GM23338 (cell line): ENCODE data around the gene TIMM44. TPM values are rescaled to one million over a fixed set of nuclear protein-coding genes. Genes with fewer than 3 reads are reported as not detected.

Experiments used
- ATAC-seq: fragments of 200-7000 bp; cut with Tn5 transposase; 3 replicates; pipeline ENCODE4 v1.9.1; 2020
- DNase-seq: peaks from one replicate; pipeline ENCODE4 v3.0.0-alpha.2; 2015; ENCODE audit warnings: low spot score
- H2AFZ ChIP-seq: fragments of 200-600 bp; sonication (generic); 2 replicates; pipeline ENCODE4 v1.8.0; 2016; ENCODE audit warnings: antibody characterized with exemption, mild to moderate bottlenecking, moderate library complexity
- H3F3A ChIP-seq: fragments of 200-600 bp; sonication (generic); replicated peaks from 2 replicates; pipeline ENCODE4 v1.8.0; 2017; ENCODE audit warnings: antibody characterized with exemption, mixed run types, low read depth
- H3K27ac ChIP-seq: fragments of 200-600 bp; sonication (generic); 2 replicates; pipeline ENCODE4 v1.6.1; 2016; ENCODE audit warnings: low read depth
- H3K27me3 ChIP-seq: fragments of 200-600 bp; sonication (generic); 2 replicates; pipeline ENCODE4 v1.8.0; 2016; ENCODE audit warnings: mild to moderate bottlenecking, mixed run types, moderate library complexity; ENCODE audit not compliant: insufficient read depth
- H3K36me3 ChIP-seq: fragments of 200-600 bp; sonication (generic); 2 replicates; pipeline ENCODE4 v1.8.0; 2016; ENCODE audit warnings: mild to moderate bottlenecking; ENCODE audit not compliant: insufficient read depth
- H3K4me1 ChIP-seq: fragments of 200-600 bp; sonication (generic); 2 replicates; pipeline ENCODE4 v1.8.0; 2016; ENCODE audit warnings: mild to moderate bottlenecking, moderate library complexity; ENCODE audit not compliant: insufficient read depth
- H3K4me2 ChIP-seq: fragments of 200-600 bp; sonication (generic); 2 replicates; pipeline ENCODE4 v1.7.1; 2017; ENCODE audit warnings: mixed run types
- H3K4me3 ChIP-seq: fragments of 200-600 bp; sonication (generic); 2 replicates; pipeline ENCODE4 v1.6.1; 2016; ENCODE audit warnings: mixed run types
- H3K79me2 ChIP-seq: fragments of 200-600 bp; sonication (generic); replicated peaks from 2 replicates; pipeline ENCODE4 v1.8.0; 2017; ENCODE audit warnings: mild to moderate bottlenecking; ENCODE audit not compliant: insufficient read depth
- H3K9me2 ChIP-seq: fragments of 200-600 bp; sonication (generic); 2 replicates; pipeline ENCODE4 v1.8.0; 2017; ENCODE audit not compliant: insufficient read depth
- H4K20me1 ChIP-seq: fragments of 200-600 bp; sonication (generic); replicated peaks from 2 replicates; pipeline ENCODE4 v1.8.0; 2017; ENCODE audit warnings: mild to moderate bottlenecking; ENCODE audit not compliant: insufficient read depth
- H3K27ac Mint-ChIP-seq: 2 replicates; pipeline ENCODE4 v1.8.0; 2020; ENCODE audit warnings: inconsistent platforms, mild to moderate bottlenecking, moderate library complexity, mixed read lengths
- H3K27me3 Mint-ChIP-seq: 3 replicates; pipeline ENCODE4 v1.8.0; 2022; ENCODE audit warnings: low read depth, mild to moderate bottlenecking, moderate library complexity, mixed read lengths, inconsistent platforms; ENCODE audit not compliant: insufficient read depth, poor library complexity
- H3K36me3 Mint-ChIP-seq: 3 replicates; pipeline ENCODE4 v1.8.0; 2021; ENCODE audit warnings: low read depth, mild to moderate bottlenecking, inconsistent platforms, moderate library complexity, mixed read lengths
- H3K4me1 Mint-ChIP-seq: 3 replicates; pipeline ENCODE4 v1.8.0; 2020; ENCODE audit warnings: mild to moderate bottlenecking, inconsistent platforms, mixed read lengths
- H3K4me3 Mint-ChIP-seq: 3 replicates; pipeline ENCODE4 v1.8.0; 2021; ENCODE audit warnings: moderate library complexity, mild to moderate bottlenecking, inconsistent platforms, mixed read lengths
- H3K9me3 Mint-ChIP-seq: 3 replicates; pipeline ENCODE4 v1.8.0; 2020; ENCODE audit warnings: moderate library complexity, mild to moderate bottlenecking, inconsistent platforms, mixed read lengths
- EZH2 ChIP-seq: fragments of 200-600 bp; sonication (generic); IDR thresholded peaks from one replicate; pipeline ENCODE4 v1.8.0; 2017; ENCODE audit warnings: antibody characterized with exemption, mild to moderate bottlenecking, low read depth; ENCODE audit not compliant: unreplicated experiment
- POLR2AphosphoS5 ChIP-seq: IDR thresholded peaks from 2 replicates; pipeline ENCODE4 v1.6.1; 2016; ENCODE audit warnings: antibody characterized with exemption, low read depth
- ZNF331 ChIP-seq: fragments of 250-450 bp; sonication (Bioruptor Pico); IDR thresholded peaks from 2 replicates; pipeline ENCODE4 v1.5.0; 2020; ENCODE audit warnings: low read depth, mild to moderate bottlenecking, moderate library complexity
- polyA plus RNA-seq: library from polyadenylated mRNA; unstranded; fragments of >200 nt; fragmentation: Nextera tagmentation; extraction: Ambion mirVana; gene quantifications from 2 replicates; pipeline ENCODE4 v1.2.1, GENCODE V29; 2016
- total RNA-seq: library from RNA; depleted of rRNA; stranded (reverse); fragments of >200 nt; shearing (Covaris generic); gene quantifications from 2 replicates; pipeline ENCODE4 v1.2.3, GENCODE V29; 2014
- TF ChIP-seq, protein P1 (sequence below): IDR thresholded peaks from one replicate; pipeline ENCODE4 v1.6.1; 2018; ENCODE audit warnings: antibody characterized with exemption; ENCODE audit not compliant: unreplicated experiment
- TF ChIP-seq, protein P2 (sequence below): fragments of 250-450 bp; sonication (Bioruptor Pico); IDR thresholded peaks from 2 replicates; pipeline ENCODE4 v1.5.0; 2020; ENCODE audit warnings: mild to moderate bottlenecking, moderate library complexity

The TIMM44 gene
- total and polyA plus RNA-seq, 2 experiments from 2014 or later: 125 to 128 TPM

DNA sequence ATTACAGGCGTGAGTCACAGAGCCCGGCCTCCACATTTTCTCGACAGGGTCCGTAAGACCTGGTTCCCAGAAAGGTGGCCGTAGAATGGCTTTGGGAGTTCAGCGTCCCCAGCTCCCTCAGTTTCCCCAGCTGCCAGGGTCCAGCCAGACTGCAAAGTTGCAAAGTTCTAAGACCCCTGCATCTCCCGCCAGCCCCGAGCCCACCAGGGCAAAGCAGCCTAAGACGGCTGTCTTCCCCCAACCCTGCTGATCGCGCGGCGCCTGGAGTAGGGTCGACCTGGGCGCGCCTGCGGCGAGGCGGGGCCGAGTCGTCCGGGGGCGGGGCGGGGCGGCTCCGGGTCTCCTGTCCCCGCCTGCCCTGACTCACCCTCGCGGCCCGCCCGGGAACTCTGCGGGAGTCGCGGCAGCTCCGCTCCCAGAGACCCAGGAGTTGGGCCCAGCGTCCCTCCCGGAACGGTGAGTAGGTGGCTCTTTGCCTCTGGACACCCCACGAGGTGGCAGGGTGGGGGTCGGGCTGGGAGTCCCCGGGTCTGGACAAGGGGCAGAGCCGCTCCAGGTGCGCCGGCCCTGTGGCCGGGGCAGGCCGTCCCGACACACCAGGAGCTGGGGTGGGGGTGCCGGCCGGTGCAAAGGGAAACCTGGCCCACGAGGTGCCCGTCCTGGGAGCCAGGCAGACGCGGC lies 55.2 kb downstream of the TIMM44 start, which contains the start of gene LRRC8E:
TSS of gene LRRC8E (plus strand) at position 366 of the 681 bp plus-strand sequence. CDS start 7,094 bp downstream, outside the sequence.
- H3K79me2 ChIP-seq: no peaks in the 10 kb centered on the region
- no peak within 1 kb of the TSS for H3K27ac ChIP-seq
- H3K27ac Mint-ChIP-seq: no peak within 1 kb of the TSS
- peaks cover 11% of the 10 kb centered on the region for H3K27me3 ChIP-seq
- H2AFZ ChIP-seq: peak within 1 kb of the TSS; percentile 98
- H3K4me3 Mint-ChIP-seq: peak within 1 kb of the TSS; percentile 66
- peaks cover 17% of the 10 kb centered on the region for H3K27me3 Mint-ChIP-seq
- H3K36me3 Mint-ChIP-seq: no peaks in the 10 kb centered on the region
- H3F3A ChIP-seq: no peaks in the 10 kb centered on the region
- H3K4me1 Mint-ChIP-seq: peaks cover 5% of the 10 kb centered on the region; the same call in 2 of the 3 replicates
- H3K9me3 Mint-ChIP-seq: no peaks in the 10 kb centered on the region
- peak; percentile 67 for TF ChIP-seq POLR2AphosphoS5
- TF ChIP-seq, protein P1, sequence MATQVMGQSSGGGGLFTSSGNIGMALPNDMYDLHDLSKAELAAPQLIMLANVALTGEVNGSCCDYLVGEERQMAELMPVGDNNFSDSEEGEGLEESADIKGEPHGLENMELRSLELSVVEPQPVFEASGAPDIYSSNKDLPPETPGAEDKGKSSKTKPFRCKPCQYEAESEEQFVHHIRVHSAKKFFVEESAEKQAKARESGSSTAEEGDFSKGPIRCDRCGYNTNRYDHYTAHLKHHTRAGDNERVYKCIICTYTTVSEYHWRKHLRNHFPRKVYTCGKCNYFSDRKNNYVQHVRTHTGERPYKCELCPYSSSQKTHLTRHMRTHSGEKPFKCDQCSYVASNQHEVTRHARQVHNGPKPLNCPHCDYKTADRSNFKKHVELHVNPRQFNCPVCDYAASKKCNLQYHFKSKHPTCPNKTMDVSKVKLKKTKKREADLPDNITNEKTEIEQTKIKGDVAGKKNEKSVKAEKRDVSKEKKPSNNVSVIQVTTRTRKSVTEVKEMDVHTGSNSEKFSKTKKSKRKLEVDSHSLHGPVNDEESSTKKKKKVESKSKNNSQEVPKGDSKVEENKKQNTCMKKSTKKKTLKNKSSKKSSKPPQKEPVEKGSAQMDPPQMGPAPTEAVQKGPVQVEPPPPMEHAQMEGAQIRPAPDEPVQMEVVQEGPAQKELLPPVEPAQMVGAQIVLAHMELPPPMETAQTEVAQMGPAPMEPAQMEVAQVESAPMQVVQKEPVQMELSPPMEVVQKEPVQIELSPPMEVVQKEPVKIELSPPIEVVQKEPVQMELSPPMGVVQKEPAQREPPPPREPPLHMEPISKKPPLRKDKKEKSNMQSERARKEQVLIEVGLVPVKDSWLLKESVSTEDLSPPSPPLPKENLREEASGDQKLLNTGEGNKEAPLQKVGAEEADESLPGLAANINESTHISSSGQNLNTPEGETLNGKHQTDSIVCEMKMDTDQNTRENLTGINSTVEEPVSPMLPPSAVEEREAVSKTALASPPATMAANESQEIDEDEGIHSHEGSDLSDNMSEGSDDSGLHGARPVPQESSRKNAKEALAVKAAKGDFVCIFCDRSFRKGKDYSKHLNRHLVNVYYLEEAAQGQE: no peak
- no peak for TF ChIP-seq EZH2
- H3K4me2 ChIP-seq: peak within 1 kb of the TSS; percentile 89
- DNase-seq: peak; percentile 92
- H4K20me1 ChIP-seq: no peaks in the 10 kb centered on the region
- ATAC-seq: peak; percentile 98
- H3K4me1 ChIP-seq: no peaks in the 10 kb centered on the region; the same call in 1 of the 2 replicates
- H3K9me2 ChIP-seq: no peaks in the 10 kb centered on the region
- H3K36me3 ChIP-seq: no peaks in the 10 kb centered on the region
- H3K4me3 ChIP-seq: peak within 1 kb of the TSS; percentile 78

DNA sequence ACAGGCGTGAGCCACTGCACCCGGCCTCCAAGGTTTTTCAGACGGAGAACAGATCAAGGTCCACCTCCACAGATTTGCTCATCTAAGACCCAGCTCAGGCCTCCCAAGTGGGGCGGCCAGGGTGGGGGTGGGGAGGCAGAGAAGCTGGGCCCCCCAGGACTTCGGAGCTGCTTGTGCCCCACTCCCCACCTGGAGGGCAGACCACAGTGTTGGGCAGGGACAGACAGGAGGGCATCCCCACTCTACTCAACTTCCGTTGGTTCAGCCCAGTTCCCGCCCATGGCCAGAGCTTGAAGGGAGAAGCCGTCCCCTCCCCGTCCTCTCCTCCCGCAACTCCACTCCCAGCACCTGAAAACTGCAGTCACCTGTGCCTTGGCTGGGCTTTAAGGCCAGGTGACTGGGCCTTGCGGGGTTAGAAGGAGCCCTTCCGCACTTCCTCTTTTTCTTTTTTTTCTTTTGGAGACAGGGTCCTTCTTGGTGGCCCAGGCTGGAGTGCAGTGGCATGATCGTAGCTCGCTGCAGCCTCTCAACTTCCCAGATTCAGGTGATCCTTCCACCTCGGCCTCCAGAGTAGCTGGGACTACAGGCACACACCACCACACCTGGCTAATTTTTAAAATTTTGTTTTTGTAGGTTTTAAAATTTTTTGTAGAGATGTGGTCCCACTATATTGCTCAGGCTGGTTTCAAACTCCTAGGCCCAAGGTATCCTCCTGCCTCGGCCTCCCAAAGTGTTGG lies 55.9 kb downstream of the TIMM44 start:
- Mint-ChIP-seq H3K9me3 (no peaks in the 10 kb centered on the region), H3K4me3 (peak overlapping the region; percentile 58; the same call in 1 of the 3 replicates), H3K4me1 (peaks cover 5% of the 10 kb centered on the region; the same call in 2 of the 3 replicates), H3K27ac (no peak overlapping the region), H3K27me3 (peaks cover 16% of the 10 kb centered on the region), H3K36me3 (no peaks in the 10 kb centered on the region)
- no peaks in the 10 kb centered on the region for H3K36me3 ChIP-seq
- no peaks in the 10 kb centered on the region for H3K9me2 ChIP-seq
- peak overlapping the region; percentile 78 for H3K4me3 ChIP-seq
- H3F3A ChIP-seq: no peaks in the 10 kb centered on the region
- no peaks in the 10 kb centered on the region for H4K20me1 ChIP-seq
- H2AFZ ChIP-seq: peak overlapping the region; percentile 98
- peaks cover 11% of the 10 kb centered on the region for H3K27me3 ChIP-seq
- peak overlapping the region; percentile 89 for H3K4me2 ChIP-seq
- no peak for TF ChIP-seq ZNF331 (CRISPR knock-in tag)
- TF ChIP-seq, protein P2, sequence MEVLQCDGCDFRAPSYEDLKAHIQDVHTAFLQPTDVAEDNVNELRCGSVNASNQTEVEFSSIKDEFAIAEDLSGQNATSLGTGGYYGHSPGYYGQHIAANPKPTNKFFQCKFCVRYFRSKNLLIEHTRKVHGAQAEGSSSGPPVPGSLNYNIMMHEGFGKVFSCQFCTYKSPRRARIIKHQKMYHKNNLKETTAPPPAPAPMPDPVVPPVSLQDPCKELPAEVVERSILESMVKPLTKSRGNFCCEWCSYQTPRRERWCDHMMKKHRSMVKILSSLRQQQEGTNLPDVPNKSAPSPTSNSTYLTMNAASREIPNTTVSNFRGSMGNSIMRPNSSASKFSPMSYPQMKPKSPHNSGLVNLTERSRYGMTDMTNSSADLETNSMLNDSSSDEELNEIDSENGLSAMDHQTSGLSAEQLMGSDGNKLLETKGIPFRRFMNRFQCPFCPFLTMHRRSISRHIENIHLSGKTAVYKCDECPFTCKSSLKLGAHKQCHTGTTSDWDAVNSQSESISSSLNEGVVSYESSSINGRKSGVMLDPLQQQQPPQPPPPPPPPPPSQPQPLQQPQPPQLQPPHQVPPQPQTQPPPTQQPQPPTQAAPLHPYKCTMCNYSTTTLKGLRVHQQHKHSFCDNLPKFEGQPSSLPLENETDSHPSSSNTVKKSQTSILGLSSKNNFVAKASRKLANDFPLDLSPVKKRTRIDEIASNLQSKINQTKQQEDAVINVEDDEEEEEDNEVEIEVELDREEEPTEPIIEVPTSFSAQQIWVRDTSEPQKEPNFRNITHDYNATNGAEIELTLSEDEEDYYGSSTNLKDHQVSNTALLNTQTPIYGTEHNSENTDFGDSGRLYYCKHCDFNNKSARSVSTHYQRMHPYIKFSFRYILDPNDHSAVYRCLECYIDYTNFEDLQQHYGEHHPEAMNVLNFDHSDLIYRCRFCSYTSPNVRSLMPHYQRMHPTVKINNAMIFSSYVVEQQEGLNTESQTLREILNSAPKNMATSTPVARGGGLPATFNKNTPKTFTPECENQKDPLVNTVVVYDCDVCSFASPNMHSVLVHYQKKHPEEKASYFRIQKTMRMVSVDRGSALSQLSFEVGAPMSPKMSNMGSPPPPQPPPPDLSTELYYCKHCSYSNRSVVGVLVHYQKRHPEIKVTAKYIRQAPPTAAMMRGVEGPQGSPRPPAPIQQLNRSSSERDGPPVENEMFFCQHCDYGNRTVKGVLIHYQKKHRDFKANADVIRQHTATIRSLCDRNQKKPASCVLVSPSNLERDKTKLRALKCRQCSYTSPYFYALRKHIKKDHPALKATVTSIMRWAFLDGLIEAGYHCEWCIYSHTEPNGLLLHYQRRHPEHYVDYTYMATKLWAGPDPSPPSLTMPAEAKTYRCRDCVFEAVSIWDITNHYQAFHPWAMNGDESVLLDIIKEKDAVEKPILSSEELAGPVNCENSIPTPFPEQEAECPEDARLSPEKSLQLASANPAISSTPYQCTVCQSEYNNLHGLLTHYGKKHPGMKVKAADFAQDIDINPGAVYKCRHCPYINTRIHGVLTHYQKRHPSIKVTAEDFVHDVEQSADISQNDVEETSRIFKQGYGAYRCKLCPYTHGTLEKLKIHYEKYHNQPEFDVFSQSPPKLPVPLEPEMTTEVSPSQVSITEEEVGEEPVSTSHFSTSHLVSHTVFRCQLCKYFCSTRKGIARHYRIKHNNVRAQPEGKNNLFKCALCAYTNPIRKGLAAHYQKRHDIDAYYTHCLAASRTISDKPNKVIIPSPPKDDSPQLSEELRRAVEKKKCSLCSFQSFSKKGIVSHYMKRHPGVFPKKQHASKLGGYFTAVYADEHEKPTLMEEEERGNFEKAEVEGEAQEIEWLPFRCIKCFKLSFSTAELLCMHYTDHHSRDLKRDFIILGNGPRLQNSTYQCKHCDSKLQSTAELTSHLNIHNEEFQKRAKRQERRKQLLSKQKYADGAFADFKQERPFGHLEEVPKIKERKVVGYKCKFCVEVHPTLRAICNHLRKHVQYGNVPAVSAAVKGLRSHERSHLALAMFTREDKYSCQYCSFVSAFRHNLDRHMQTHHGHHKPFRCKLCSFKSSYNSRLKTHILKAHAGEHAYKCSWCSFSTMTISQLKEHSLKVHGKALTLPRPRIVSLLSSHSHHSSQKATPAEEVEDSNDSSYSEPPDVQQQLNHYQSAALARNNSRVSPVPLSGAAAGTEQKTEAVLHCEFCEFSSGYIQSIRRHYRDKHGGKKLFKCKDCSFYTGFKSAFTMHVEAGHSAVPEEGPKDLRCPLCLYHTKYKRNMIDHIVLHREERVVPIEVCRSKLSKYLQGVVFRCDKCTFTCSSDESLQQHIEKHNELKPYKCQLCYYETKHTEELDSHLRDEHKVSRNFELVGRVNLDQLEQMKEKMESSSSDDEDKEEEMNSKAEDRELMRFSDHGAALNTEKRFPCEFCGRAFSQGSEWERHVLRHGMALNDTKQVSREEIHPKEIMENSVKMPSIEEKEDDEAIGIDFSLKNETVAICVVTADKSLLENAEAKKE: no peak
- H3K79me2 ChIP-seq: no peaks in the 10 kb centered on the region
- ATAC-seq (peak; percentile 18), DNase-seq (peak; percentile 48)
- no peaks in the 10 kb centered on the region; the same call in 1 of the 2 replicates for H3K4me1 ChIP-seq
- H3K27ac ChIP-seq: no peak overlapping the region
